GM18867 (cell line): ENCODE measurements around the gene MRNIP.

ENCODE experiments used
- ATAC-seq: cut with Tn5 transposase; IDR thresholded peaks from one replicate; pipeline ENCODE4 v1.9.1; 2021; ENCODE audit warnings: mild to moderate bottlenecking, moderate library complexity; ENCODE audit not compliant: unreplicated experiment

Gene MRNIP

GRCh38 chr5:179822444-179822990 lies 36.1 kb downstream of the MRNIP start:
- ATAC-seq: no peak

- no peak for ATAC-seq
These were observed 36.6 kb downstream of the MRNIP start for GRCh38 chr5:179822059-179822432.

- ATAC-seq: peak; percentile 56
These were observed 37.1 kb downstream of the MRNIP start for GRCh38 chr5:179821298-179822058.

GRCh38 chr5:179820483-179821297 lies 37.9 kb downstream of the MRNIP start, which contains the start of gene SQSTM1:
Gene SQSTM1, plus strand, starts transcription at chr5:179820905. Its CDS starts 32 bp downstream, at chr5:179820937.
- peak; percentile 40 for ATAC-seq

GRCh38 chr5:179820127-179820482 lies 38.5 kb downstream of the MRNIP start:
- no peak for ATAC-seq

- ATAC-seq: no peak
These were observed 39.1 kb downstream of the MRNIP start for GRCh38 chr5:179819296-179820126.

- ATAC-seq: peak; percentile 65
These were observed 39.8 kb downstream of the MRNIP start for GRCh38 chr5:179818746-179819295.

- ATAC-seq: no peak
These were observed 40.5 kb downstream of the MRNIP start for GRCh38 chr5:179817890-179818745.

- ATAC-seq: no peak
These were observed 41.2 kb downstream of the MRNIP start for GRCh38 chr5:179817470-179817840.

GRCh38 chr5:179816796-179817469 lies 41.7 kb downstream of the MRNIP start:
- no peak for ATAC-seq

- ATAC-seq: no peak
These were observed 42.2 kb downstream of the MRNIP start for GRCh38 chr5:179816401-179816795.

GRCh38 chr5:179815491-179816249 lies 42.9 kb downstream of the MRNIP start:
- ATAC-seq: no peak

GRCh38 chr5:179814090-179814489 lies 44.5 kb downstream of the MRNIP start:
- ATAC-seq: no peak

GRCh38 chr5:179812997-179813607 lies 45.5 kb downstream of the MRNIP start:
- no peak for ATAC-seq

- no peak for ATAC-seq
These were observed 46.3 kb downstream of the MRNIP start for GRCh38 chr5:179812135-179812825.

- peak; percentile 68 for ATAC-seq
These were observed 52.2 kb downstream of the MRNIP start, which contains the start of gene MGAT4B for GRCh38 chr5:179806250-179807048. Gene MGAT4B, minus strand, starts transcription at chr5:179806866. Its CDS starts 283 bp downstream, at chr5:179806583.
